Mesodermal cell (in vitro differentiated cells): Measurements from ENCODE around the gene MC1R.

Experiments used
- H3K27ac ChIP-seq: 2 replicates; pipeline ENCODE4 v1.7.0; 2013; ENCODE audit warnings: mild to moderate bottlenecking, low read depth, low read length, moderate library complexity; ENCODE audit not compliant: severe bottlenecking
- H3K36me3 ChIP-seq: 2 replicates; pipeline ENCODE4 v1.7.1; 2013; ENCODE audit warnings: mild to moderate bottlenecking, low read length, moderate library complexity; ENCODE audit not compliant: control insufficient read depth, insufficient read depth
- H3K4me1 ChIP-seq: one replicate; pipeline ENCODE4 v1.7.1; 2013; ENCODE audit warnings: mild to moderate bottlenecking, low read length; ENCODE audit not compliant: insufficient read depth, control insufficient read depth, poor library complexity, severe bottlenecking
- H3K4me3 ChIP-seq: 2 replicates; pipeline ENCODE4 v1.7.0; 2013; ENCODE audit warnings: low read length, control low read depth, mild to moderate bottlenecking; ENCODE audit not compliant: insufficient read depth, poor library complexity, severe bottlenecking; ENCODE audit errors: extremely low read depth
- H3K9me3 ChIP-seq: 2 replicates; pipeline ENCODE4 v1.7.1; 2013; ENCODE audit warnings: mild to moderate bottlenecking, low read length, moderate library complexity; ENCODE audit not compliant: control insufficient read depth
- WGBS, 2 experiments: methylation state at CpG; one replicate each; pipeline ENCODE4 v1.1.5; 2013; ENCODE audit warnings: missing lambda C conversion rate in 2 of 2; ENCODE audit not compliant: insufficient coverage in 2 of 2; 5-methylcytosine and 5-hydroxymethylcytosine counted together

MC1R gene

DNA sequence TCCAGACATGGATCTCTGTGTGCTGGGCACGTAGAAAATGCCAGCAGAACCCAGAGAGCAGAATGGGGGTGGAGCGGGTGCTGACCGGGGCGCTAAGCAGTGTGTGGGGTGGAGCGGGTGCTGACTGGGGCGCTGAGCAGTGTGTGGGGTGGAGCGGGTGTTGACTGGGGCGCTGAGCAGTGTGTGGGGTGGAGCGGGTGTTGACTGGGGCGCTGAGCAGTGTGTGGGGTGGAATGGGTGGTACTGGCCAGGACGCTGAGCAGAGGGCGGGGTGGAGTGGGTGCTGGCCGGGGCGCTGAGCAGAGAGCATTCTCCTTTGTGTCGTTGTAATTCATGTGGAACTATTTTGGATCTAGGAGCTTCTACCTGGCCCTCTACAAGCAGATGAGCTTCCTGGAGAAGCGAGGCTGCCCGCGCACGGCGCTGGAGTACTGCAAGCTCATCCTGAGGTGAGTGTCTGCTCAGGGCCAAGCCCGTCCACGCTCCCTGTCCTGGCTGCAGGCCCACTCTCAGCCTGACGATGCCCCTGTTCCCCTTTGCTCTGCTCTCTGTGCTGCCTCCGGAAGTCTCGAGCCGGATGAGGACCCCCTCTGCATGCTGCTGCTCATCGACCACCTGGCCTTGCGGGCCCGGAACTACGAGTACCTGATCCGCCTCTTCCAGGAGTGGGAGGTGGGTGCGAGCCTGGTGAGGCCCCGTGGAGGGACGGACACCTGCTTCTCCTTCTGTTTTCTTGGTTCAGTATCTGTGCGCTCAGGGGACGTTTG lies 20.3 kb upstream of the MC1R start:
- Histone ChIP-seq H3K4me1 (no peaks in the 10 kb centered on the region), H3K4me3 (no peak overlapping the region), H3K36me3 (peaks cover 85% of the 10 kb centered on the region), H3K27ac (no peak overlapping the region), H3K9me3 (no peaks in the 10 kb centered on the region)
- WGBS, 2 experiments: 95 to 97% methylated on average over 30 to 34 of the region's 36 CpGs

DNA sequence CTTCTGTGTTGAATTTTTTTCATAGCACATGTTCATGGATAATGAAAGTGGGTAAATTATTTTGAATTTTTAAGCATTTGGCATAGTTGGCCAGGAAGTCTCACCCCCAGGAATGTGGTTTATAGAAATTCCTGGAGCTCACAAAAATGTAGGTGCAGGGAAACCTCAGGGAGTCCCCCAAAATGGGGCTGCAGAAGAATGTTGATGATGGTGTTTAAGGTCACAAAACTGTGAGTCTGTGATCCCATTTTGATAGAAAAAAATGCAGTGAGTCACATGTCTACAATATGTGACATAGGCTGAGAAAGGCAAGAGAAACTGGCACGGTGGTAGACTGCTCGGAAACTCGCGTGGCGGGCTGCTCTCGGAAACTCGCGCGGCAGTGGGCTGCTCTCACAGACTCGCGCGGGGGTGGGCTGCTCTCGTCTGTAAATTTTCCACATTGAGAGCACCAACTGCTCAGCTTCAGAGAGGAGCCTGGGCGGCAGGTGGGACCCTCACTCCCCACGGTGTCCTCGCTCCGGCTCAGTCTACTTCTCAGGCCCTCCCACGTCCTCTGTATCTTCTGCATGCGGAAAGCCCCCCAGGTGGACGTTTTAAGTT lies 18.7 kb upstream of the MC1R start:
- no peaks in the 10 kb centered on the region for H3K9me3 ChIP-seq
- no peaks in the 10 kb centered on the region for H3K4me1 ChIP-seq
- H3K27ac ChIP-seq: no peak overlapping the region
- WGBS, 2 experiments: 97 to 98% methylated on average over 15 to 19 of the region's 20 CpGs
- H3K36me3 ChIP-seq: peaks cover 84% of the 10 kb centered on the region
- H3K4me3 ChIP-seq: no peak overlapping the region

GRCh38 chr16:89900885-89901284 lies 17.8 kb upstream of the MC1R start:
- 97 to 99% methylated on average over 15 to 17 of the region's 17 CpGs for WGBS, 2 experiments
- H3K4me1 ChIP-seq: no peaks in the 10 kb centered on the region
- peaks cover 84% of the 10 kb centered on the region for H3K36me3 ChIP-seq
- no peak overlapping the region for H3K4me3 ChIP-seq
- no peak overlapping the region for H3K27ac ChIP-seq
- no peaks in the 10 kb centered on the region for H3K9me3 ChIP-seq

DNA sequence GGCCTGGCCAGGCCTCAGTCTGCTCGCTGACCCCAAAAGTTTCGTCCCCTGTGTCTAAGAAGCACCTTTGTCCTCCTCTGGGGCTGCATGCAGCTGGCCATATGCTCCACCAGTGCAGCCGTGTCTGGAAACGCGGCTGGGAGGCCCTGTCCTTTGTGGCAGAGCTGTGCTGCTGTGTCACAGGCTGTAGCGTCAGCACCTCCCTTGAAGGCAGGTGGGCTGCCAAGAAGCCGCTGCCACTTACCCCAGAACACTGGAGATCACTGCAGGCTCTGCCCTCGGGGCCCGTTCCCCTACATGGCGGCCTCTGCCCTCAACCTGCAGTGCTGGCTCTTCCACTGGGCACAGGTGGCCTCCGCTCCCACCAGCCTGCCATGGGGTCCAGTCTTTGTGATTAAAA lies 15.7 kb upstream of the MC1R start:
- Histone ChIP-seq H3K9me3 (peaks cover 5% of the 10 kb centered on the region), H3K36me3 (peaks cover 79% of the 10 kb centered on the region), H3K27ac (no peak overlapping the region), H3K4me3 (no peak overlapping the region), H3K4me1 (no peaks in the 10 kb centered on the region)
- WGBS, 2 experiments: 96 to 97% methylated on average over 10 to 11 of the region's 11 CpGs

GRCh38 chr16:89903908-89904515 lies 14.7 kb upstream of the MC1R start:
- 96 to 99% methylated on average over 18 to 19 of the region's 19 CpGs for WGBS, 2 experiments
- no peak overlapping the region for H3K27ac ChIP-seq
- H3K9me3 ChIP-seq: peaks cover 5% of the 10 kb centered on the region
- peaks cover 79% of the 10 kb centered on the region for H3K36me3 ChIP-seq
- no peaks in the 10 kb centered on the region for H3K4me1 ChIP-seq
- no peak overlapping the region for H3K4me3 ChIP-seq

GRCh38 chr16:89904606-89905510 lies 13.8 kb upstream of the MC1R start:
- Histone ChIP-seq H3K27ac (no peak overlapping the region), H3K9me3 (peaks cover 5% of the 10 kb centered on the region), H3K36me3 (peaks cover 77% of the 10 kb centered on the region), H3K4me3 (no peak overlapping the region), H3K4me1 (no peaks in the 10 kb centered on the region)
- WGBS, 2 experiments: 94 to 96% methylated on average over 28 to 29 of the region's 31 CpGs

DNA sequence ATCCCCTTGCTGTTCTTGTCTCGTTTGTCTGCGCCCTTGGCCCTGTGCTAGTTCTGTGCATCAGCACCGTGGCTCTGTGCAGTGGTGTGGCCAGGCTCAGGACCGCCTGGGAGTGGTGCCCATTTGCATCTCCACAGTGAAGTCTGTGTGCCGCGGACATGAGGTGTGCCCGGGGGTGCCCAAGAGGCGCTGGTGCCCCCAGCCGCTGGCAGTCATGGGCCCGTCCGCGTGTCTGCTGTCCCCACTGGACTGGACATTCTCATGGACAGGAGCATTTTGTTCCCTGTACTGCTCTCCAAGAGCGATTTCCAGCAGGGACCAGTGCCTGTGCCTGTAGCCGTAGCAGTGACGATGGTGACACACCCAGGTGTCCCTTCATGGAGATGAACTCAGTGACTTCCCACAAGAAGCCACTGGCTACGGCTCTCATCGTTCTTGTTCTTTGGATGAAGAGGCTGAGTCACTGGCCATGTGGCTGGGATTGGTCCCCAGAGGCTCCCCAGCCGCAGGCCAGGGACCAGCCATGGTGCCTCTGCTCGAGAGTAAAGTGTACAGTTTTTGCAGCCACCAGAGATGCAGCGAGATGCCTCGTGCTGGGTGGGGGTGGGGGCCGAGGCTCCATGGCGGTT lies 13.0 kb upstream of the MC1R start:
- H3K36me3 ChIP-seq: peaks cover 76% of the 10 kb centered on the region
- WGBS, 2 experiments: 96 to 99% methylated on average over 22 to 23 of the region's 23 CpGs
- peaks cover 5% of the 10 kb centered on the region for H3K9me3 ChIP-seq
- H3K27ac ChIP-seq: no peak overlapping the region
- H3K4me1 ChIP-seq: no peaks in the 10 kb centered on the region
- no peak overlapping the region for H3K4me3 ChIP-seq

DNA sequence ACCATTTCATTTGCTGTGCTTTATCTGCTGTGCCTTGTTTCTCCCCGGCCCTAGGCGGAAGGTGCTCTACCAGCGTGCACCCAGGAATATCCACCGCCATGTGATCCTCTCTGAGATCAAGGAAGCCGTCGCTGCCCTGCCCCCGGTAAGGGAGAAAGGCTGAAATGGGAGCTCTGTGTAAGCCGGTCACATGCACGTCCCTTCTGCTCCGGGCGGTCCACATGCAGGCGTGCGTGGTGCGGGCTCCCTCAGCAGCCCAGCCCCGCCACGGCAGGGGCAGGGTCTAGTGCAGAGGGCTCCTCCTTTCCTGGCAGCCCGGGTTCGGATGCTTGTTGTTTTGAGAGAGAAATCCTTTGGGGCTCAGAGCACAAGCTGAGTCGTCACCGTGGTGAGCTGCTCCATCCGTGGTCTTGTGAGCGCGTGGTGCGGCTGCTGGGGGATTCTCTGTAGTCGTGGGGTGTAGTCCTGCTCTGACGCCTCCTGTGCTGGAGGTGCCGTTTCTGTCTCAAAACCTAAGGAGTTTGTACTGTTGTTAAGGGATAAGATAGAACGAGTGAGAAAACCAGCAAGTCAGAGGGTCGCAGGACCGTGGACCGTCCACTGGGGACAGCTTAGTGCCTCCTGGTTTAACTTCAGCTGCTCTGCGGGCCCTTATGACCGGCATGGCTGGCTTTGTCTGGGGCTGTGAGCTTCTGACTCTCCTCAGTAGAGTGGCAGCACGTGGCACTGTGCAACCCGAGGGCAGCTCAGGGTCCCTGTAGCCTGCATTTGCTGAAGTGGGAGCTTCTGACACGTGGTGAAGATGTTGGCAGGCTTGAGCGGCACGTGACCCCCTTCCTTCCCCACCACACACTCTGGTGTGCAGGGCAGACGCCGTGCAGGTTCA lies 12.3 kb upstream of the MC1R start:
- Histone ChIP-seq H3K36me3 (peaks cover 78% of the 10 kb centered on the region), H3K4me3 (no peak overlapping the region)

GRCh38 chr16:89907055-89907814 lies 11.4 kb upstream of the MC1R start:
- 96 to 100% methylated on average over 5 to 7 of the region's 13 CpGs for WGBS, 2 experiments
- Histone ChIP-seq H3K27ac (no peak overlapping the region), H3K36me3 (peaks cover 85% of the 10 kb centered on the region), H3K9me3 (peaks cover 5% of the 10 kb centered on the region), H3K4me1 (peaks cover 6% of the 10 kb centered on the region), H3K4me3 (no peak overlapping the region)

More for the DNA sequence above, 12.3 kb upstream of the MC1R start:
- WGBS, 2 experiments: 93 to 98% methylated on average over 36 to 39 of the region's 40 CpGs
- Histone ChIP-seq H3K27ac (no peak overlapping the region), H3K9me3 (peaks cover 5% of the 10 kb centered on the region), H3K4me1 (no peaks in the 10 kb centered on the region)
